ENCODE data around the gene TAPT1.

The TAPT1 gene

DNA sequence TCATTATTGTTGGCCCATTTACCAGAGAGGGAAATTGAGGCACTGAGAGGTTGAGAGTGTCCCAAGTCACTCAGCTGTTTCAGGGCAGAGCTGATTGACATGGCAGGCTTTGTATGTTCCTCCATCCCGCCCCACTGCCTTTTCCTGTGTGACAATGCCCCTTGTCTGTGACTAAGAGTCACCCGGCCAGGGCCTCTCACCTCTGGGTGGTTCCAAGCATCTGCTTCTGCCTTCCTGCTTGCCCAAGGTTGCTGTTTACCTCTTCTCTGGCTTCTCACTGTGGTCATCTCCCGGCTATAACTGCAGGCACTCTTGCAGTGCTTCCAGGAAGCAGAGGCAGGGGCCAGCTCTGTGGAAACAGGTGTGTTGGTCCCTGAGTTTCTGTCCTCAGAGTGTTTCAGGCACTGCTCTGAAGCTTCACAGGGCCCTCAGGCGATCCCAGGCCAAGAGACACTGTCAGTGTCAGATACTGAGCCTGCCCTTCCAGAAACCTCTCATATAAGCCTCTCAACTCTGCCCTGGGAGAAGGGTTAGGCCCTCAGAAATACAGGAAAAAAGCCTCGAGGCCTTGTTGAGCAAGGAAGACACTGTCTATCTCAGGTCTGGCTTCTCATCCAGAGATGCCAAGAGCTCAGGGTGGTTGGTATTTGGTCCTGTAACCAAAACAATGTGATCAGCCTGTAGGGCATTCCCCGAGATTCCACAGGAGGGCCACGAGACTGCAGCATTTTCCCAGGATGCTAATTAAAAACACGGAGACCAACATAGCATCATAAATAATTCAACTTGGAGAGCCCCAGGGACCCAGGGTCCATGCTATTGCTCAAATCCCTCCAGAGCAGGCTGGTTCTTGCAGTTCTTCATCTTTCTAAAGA is 100.5 kb downstream of the TAPT1 start:
- DNase-seq = no peak

- DNase-seq = no peak
Measured at GRCh38 chr4:16124232-16124631, 102.0 kb downstream of the TAPT1 start.

DNA sequence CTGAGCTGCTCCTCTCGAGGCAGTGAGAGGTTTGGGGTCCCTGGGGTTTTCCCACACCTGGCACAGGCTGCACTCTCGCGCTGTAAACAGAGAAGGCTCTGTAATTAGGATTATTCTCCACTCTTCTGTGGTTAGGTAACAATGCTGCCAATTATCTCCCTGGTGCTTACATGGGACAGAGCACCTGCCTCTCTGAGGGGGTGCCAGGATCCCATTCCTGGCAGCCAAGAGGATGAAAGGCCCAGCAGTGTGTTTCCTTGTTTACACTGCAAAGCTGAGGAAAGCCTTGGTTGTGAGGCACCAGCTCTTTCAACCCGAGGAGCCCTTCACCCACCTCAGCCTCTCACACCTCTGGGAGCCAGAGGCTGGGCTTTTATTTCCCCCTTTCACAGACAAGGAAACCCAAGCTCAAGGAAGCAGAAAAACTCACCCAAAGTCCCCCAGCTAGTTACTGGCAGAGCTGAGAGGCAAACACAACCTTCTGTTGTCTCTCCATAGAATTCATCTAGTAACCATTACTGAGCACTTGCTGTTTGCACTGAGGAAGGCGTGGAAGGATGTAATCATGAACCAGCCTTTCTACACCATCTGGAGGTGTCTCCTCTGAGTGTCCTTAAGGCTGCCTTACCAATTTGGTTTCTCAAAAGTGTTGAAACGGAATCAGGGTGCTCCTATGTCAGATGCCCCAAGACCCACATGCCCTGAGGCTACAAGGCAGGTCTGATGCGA is 102.8 kb downstream of the TAPT1 start:
- peak; percentile 34 for DNase-seq

- DNase-seq = no peak
Measured at GRCh38 chr4:16122784-16123183, 103.5 kb downstream of the TAPT1 start.

GRCh38 chr4:16122308-16122711 is 104.0 kb downstream of the TAPT1 start:
- no peak for DNase-seq

- no peak for DNase-seq
Measured at GRCh38 chr4:16120720-16121119, 105.6 kb downstream of the TAPT1 start.

DNA sequence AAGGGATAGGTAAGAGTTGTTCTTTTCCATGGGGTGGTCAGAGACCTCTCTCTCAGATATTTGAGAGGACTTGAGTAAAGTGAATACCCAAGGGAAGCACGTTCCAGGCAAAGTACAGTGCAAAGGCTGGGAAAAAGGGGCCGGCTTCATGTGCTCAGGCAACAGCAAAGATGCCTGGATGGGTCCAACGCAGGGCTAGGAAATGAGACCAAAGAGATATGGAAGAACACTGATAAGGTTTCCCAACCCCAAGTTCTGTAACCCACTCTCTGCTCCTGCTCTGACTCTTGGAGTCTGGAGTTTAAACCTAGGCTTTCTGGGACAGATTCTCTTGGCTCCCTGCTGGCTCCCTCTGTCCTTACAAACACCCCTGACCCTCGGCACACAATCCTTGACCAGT is 106.3 kb downstream of the TAPT1 start:
- DNase-seq = no peak

DNA sequence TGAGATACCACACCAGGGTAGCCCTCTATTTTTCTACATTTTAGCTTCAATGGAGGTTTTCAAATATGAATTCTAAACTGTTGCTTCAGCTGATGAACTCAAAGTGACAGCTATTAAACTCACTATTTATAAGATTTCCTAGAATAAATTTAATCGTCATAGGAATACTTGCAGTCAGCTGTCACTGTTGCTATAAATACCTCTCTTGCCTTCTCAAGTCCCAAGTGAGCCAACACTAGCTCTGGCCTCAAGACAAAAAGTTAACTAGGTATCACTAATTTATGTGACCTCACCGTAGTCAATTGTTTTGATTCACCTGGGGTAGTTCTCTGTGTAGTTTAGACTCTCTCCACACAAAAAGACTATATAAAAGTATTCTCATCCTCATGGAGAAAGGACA is 108.2 kb downstream of the TAPT1 start:
- no peak for DNase-seq

- DNase-seq = no peak
Measured at GRCh38 chr4:16117164-16117563, 109.1 kb downstream of the TAPT1 start.

- DNase-seq = no peak
Measured at GRCh38 chr4:16116493-16116990, 109.7 kb downstream of the TAPT1 start.

DNA sequence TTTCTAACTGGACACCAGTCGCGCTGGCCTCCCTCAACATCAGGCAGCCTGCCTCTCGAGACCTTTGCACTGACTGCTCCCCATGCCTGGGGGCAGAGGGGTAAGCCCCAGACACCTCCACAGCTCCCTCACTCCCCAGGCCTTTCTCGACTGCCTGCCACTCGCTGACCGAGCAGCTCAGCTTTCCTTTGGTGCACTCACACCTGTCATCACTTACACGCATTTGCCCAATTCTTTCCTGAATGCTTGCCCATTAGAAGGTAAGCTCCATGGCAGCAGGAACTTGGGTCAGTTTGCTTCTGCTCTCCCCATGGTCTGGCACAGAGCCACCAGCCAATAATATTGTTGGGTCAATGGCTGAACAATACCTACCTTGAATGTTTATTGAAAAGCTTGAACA is 110.3 kb downstream of the TAPT1 start:
- DNase-seq = no peak

- no peak for DNase-seq
Measured at GRCh38 chr4:16114546-16114945, 111.7 kb downstream of the TAPT1 start.

- DNase-seq = no peak
Measured at GRCh38 chr4:16113741-16114140, 112.5 kb downstream of the TAPT1 start.

GRCh38 chr4:16111533-16111932 is 114.7 kb downstream of the TAPT1 start:
- no peak for DNase-seq

DNA sequence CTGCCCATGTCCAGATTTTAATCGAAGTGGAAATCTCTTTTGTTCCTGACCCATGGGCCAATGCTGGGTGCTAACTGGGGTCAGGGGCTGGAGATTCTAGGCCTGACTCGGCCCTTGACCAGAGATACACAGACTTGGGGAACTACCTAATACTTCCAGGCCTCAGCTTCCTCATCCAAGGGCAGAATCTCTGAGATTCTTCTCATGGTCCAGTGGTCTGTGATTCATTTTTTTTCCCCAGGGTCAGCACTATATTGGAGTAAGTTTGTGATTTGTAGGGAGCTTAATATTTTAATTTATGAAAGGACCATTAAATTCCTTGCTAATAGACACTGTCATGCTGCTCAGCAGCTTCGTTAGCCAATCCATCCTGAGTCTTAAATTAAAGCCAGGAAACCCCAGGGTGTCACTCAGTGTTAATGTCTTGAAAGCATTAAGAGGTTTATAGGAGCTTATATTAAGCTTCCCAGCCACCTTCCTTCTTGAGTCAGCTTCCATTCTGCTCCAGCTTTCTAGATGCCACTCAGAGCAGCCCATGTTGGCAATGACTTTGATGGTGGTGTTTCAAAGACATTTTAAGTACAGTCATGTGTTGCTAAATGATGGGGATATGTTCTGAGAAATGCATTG is 115.5 kb downstream of the TAPT1 start:
- DNase-seq = no peak

All from SHP77 treated with DMSO at 0.1 percent for 48 hours (cell line).